ENCODE measurements around the gene SLC25A11.

Gene SLC25A11

GRCh38 chr17:4965311-4965986, 25.6 kb upstream of the SLC25A11 start:
- DNase-seq: no peak

- no peak for DNase-seq
Measured at GRCh38 chr17:4960279-4960922, 20.6 kb upstream of the SLC25A11 start.

- no peak for DNase-seq
Measured at GRCh38 chr17:4959261-4959965, 19.6 kb upstream of the SLC25A11 start.

- DNase-seq: no peak
Measured at GRCh38 chr17:4958102-4958501, 18.3 kb upstream of the SLC25A11 start.

GRCh38 chr17:4956493-4957061, 16.7 kb upstream of the SLC25A11 start:
- peak; percentile 48 for DNase-seq

- no peak for DNase-seq
Measured at GRCh38 chr17:4955091-4955490, 15.2 kb upstream of the SLC25A11 start.

GRCh38 chr17:4953451-4953961, 13.7 kb upstream of the SLC25A11 start:
- no peak for DNase-seq

- DNase-seq: no peak
Measured at GRCh38 chr17:4951486-4951885, 11.6 kb upstream of the SLC25A11 start.

GRCh38 chr17:4950746-4951204, 10.9 kb upstream of the SLC25A11 start, which contains the start of gene ENO3:
ENO3 (plus strand) TSS chr17:4951119; CDS start chr17:4951830, 711 bp downstream.
- DNase-seq: no peak

- peak; percentile 41 for DNase-seq
Measured at GRCh38 chr17:4950075-4950745, 10.4 kb upstream of the SLC25A11 start.

GRCh38 chr17:4949321-4950074, 9.7 kb upstream of the SLC25A11 start:
- DNase-seq: peak; percentile 77

GRCh38 chr17:4948931-4949320, 9.1 kb upstream of the SLC25A11 start:
- DNase-seq: peak; percentile 75

GRCh38 chr17:4948166-4948930, 8.5 kb upstream of the SLC25A11 start, which contains the start of gene PFN1:
PFN1 (minus strand) TSS chr17:4948530; CDS start chr17:4948394, 136 bp downstream.
- DNase-seq: peak; percentile 92

- peak; percentile 69 for DNase-seq
Measured at GRCh38 chr17:4947411-4948165, 7.7 kb upstream of the SLC25A11 start.

- no peak for DNase-seq
Measured at GRCh38 chr17:4947010-4947410, 7.2 kb upstream of the SLC25A11 start.

GRCh38 chr17:4946312-4946976, 6.6 kb upstream of the SLC25A11 start:
- no peak for DNase-seq

- DNase-seq: no peak
Measured at GRCh38 chr17:4945944-4946280, 6.1 kb upstream of the SLC25A11 start.

- DNase-seq: peak; percentile 89
Measured at GRCh38 chr17:4945176-4945943, 5.5 kb upstream of the SLC25A11 start.

Measured in activated naive CD4-positive, alpha-beta T cell treated with Interleukin-2 at 50 U/mL for 16 hours (primary cell).